Coronary artery (tissue), 2 donors: Measurements from ENCODE around the gene F10.

ENCODE experiments used
- DNase-seq: peaks from one replicate; pipeline ENCODE4 v3.0.0-alpha.2; 2017; ENCODE audit warnings: low spot score
- H3K27ac ChIP-seq, 2 donors: fragments of 200-600 bp; sonication (generic); one replicate each; pipeline ENCODE4 v1.5.1; 2016 to 2019
- H3K4me3 ChIP-seq: fragments of 200-600 bp; sonication (generic); 2 replicates; pipeline ENCODE4 v1.5.1; 2016; ENCODE audit warnings: mild to moderate bottlenecking, moderate library complexity
- TF ChIP-seq, protein P1 (sequence below): fragments of 200-600 bp; sonication (generic); IDR thresholded peaks from one replicate; pipeline ENCODE4 v1.5.1; 2019; ENCODE audit warnings: antibody characterized with exemption

The F10 gene

DNA sequence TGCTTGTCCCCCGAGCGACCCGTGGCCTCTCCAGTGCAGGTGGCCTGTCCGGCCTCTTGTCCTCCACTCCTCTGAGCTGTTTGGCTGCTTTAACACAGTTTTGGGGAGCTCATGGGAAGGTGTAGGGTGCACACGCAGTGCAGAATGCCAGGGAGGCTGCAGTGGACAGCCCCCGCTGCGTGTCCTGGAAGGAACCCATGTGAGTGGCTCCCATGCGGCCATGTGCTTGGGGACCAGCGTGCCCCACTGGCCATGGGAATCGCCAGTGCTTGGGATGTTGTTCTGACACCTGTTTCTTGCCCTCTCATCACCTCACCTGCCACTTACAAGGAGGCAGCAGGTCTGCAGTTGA, 39.6 kb upstream of the F10 start:
- no peak for DNase-seq
- Histone ChIP-seq H3K27ac (no peak overlapping the region), H3K4me3 (no peak overlapping the region)
- TF ChIP-seq, protein P1, sequence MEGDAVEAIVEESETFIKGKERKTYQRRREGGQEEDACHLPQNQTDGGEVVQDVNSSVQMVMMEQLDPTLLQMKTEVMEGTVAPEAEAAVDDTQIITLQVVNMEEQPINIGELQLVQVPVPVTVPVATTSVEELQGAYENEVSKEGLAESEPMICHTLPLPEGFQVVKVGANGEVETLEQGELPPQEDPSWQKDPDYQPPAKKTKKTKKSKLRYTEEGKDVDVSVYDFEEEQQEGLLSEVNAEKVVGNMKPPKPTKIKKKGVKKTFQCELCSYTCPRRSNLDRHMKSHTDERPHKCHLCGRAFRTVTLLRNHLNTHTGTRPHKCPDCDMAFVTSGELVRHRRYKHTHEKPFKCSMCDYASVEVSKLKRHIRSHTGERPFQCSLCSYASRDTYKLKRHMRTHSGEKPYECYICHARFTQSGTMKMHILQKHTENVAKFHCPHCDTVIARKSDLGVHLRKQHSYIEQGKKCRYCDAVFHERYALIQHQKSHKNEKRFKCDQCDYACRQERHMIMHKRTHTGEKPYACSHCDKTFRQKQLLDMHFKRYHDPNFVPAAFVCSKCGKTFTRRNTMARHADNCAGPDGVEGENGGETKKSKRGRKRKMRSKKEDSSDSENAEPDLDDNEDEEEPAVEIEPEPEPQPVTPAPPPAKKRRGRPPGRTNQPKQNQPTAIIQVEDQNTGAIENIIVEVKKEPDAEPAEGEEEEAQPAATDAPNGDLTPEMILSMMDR, result no peak

DNA sequence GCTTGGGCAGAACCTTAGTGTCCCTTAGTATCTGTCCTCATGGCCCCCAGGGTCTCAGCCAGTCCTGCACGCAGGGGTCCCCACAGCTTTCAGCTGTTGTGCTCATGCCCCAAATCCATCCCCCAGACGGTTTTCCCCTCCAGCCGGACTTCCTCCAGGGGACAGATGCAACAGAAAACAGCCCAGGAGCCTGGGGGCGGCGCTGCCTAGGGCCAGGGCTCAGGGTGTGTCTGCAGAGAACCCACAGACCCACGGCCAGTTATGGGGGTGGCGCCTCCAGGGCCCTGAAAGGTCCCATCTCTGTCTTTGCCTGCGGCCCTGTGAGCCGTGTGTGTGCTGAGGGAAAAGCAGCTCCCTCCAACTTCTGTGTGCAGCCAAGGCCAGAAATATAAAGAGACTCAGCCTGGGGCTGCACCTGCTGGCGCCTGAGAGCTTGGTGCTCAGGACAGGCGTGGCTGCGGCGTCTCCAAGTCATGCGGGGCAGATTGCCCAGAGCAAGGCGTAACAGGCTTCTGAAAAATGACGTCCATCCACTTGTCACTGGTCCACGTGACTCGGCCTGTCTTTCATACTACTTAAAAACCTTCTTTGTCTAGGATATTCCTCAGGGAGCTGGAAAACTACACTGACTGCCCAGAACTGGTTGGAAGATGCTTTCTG, 39.1 kb upstream of the F10 start:
- DNase-seq, result no peak
- Histone ChIP-seq H3K4me3 (no peak overlapping the region), H3K27ac (no peak overlapping the region)
- TF ChIP-seq, protein P1, result no peak

DNA sequence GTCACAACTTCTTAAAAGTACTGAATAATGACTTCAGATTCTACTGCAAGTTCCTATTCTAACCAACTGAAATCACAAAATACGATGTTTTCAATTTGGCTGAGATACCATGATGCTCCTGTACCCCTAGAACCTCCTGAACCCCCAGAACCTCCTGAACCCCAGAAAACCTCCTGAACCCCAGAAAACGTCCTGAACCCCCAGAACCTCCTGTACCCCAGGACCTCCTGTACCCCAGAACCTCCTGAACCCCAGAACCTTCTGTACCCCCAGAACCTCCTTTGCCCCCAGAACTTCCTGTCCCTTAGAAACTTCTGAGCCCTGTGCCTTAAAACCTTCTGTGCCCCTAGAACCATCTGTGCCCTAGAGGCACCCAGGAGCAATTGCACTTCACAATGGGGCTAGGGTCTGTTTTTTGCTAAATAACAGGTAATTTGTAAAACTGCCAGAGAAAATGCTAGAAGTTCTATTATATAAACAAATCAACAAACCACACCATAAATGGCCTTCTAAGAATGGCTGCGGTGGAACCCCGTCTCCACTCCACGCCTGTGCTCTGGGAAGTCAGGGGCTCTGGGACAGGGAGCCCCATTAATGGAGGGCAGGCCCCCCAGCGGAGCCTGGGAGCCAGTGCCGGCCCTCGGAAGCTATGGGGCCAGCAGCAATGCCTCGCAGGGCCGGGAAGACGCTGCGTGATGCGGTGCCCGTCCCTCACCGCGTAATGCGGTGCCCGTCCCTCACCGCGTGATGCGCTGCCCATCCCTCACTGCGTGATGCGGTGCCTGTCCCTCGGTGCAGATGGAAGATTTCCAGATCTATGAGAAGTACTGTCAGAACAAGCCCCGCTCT, 38.3 kb upstream of the F10 start:
- no peak for DNase-seq
- TF ChIP-seq, protein P1, result no peak
- H3K4me3 ChIP-seq, result no peak overlapping the region
- no peak overlapping the region for H3K27ac ChIP-seq

DNA sequence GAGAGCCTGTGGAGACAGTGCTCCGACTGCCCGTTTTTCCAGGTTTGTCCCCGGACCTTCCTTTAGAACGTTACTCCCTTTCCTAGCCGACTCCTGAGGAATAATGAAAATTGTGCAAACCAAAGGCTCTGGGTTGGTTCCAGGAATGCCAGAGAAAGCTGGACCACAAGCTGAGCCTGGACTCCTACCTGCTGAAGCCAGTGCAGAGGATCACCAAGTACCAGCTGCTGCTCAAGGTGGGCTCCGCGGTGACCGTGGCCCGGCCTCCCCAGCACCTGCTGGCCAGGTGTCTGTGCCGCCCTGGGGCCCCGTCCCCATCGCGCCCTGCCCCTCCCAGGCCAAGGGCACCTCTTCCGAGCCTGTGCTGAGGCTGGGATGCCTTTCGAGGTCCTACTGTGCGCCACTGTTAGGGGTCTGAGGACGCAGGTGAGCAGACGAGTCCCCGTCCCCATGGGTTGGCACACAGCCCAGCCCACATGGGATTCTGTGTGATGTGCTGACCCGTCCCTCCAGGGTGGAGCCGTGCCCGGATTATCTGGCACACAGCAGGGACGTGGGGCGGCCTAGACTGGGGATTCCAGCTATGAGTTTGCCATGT, 37.6 kb upstream of the F10 start:
- TF ChIP-seq, protein P1, result no peak

DNA sequence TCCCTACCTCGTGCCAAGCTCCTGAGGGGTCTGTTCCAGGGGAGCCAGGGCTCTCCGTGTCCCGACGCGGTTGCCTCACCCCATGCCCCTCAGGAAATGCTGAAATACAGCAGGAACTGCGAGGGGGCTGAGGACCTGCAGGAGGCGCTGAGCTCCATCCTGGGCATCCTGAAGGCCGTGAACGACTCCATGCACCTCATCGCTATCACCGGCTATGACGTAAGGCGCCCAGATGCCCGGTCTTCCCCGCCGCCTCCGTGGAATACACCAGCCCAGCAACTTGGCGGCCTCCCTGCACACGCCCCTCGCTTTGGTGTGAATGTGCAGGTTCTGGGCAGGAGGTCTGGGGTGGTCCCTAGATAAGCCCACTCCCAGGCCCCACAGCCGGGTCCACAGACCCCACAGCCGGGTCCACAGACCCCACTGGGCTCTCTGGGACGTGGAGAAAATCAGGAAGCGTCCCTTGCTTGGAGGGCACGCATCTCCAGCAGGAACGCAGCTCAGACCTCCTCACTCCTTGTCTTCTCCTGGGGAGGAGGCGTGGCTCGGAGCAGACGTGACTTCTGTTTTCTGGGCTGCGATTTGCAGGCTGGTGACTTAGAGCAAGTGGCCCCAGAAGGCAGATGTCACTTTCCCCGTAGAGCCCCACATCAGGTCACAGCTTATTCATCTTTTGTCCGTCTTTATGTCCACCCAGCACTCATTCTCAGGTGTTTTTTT, 36.4 kb upstream of the F10 start:
- DNase-seq, result no peak
- TF ChIP-seq, protein P1, result no peak
- H3K27ac ChIP-seq, result no peak overlapping the region
- no peak overlapping the region for H3K4me3 ChIP-seq

More for the DNA sequence above, 37.6 kb upstream of the F10 start:
- H3K27ac ChIP-seq, result no peak overlapping the region
- H3K4me3 ChIP-seq, result no peak overlapping the region
- no peak for DNase-seq

DNA sequence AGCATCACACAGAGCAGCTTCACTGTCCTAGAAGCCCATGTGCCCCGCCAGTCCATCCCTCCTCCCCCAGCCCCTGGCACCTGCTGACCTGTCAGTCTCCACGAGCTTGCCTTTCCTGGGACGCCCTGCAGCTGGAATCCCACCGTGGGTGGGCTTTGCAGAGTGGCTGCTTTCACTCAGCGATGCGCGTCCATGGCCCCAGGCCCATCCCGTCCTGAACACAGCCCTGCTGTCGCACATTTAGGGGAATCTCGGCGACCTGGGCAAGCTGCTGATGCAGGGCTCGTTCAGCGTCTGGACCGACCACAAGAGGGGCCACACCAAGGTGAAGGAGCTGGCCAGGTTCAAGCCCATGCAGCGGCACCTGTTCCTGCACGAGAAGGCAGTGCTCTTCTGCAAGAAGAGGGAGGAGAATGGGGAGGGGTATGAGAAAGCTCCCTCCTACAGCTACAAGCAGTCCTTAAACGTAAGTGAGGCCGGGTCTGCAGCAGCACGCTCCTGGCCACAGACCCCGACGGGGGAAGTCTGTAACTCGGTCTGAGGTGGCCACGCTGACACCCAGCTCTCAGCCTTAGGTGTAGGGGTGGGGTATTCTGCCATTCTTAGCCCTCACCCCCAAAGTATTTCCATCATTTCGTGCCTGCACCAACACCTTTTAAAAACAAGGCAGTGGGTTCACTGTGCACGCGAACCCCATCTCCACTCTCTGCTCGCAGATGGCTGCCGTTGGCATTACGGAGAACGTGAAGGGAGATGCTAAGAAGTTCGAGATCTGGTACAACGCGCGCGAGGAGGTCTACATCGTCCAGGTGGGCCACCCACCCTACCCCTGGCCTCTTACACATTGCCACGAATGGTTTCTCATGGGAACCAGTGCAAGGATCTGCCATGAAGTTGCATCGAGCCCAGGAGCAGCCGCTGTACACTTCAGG, 35.3 kb upstream of the F10 start:
- TF ChIP-seq, protein P1, result no peak
- no peak for DNase-seq
- Histone ChIP-seq H3K4me3 (no peak overlapping the region), H3K27ac (no peak overlapping the region)
